ENCODE results near the gene SIGLEC6.

Gene SIGLEC6

GRCh38 chr19:51531349-51532315 is at the start of gene SIGLEC6:
Gene SIGLEC6, minus strand, starts transcription at chr19:51531670. Its CDS starts 22 bp downstream, at chr19:51531648.
- no peak for DNase-seq (ENCODE audit: extremely low read depth in 1 of 2, low read depth in 1 of 2)

- DNase-seq (ENCODE audit: extremely low read depth in 1 of 2, low read depth in 1 of 2), result no peak
These were observed 45.4 kb upstream of the SIGLEC6 start for GRCh38 chr19:51576850-51577249.

GRCh38 chr19:51573331-51573730 is 41.9 kb upstream of the SIGLEC6 start:
- DNase-seq (ENCODE audit: extremely low read depth in 1 of 2, low read depth in 1 of 2), result no peak

GRCh38 chr19:51572908-51573307 is 41.4 kb upstream of the SIGLEC6 start:
- no peak for DNase-seq (ENCODE audit: extremely low read depth in 1 of 2, low read depth in 1 of 2)

DNA sequence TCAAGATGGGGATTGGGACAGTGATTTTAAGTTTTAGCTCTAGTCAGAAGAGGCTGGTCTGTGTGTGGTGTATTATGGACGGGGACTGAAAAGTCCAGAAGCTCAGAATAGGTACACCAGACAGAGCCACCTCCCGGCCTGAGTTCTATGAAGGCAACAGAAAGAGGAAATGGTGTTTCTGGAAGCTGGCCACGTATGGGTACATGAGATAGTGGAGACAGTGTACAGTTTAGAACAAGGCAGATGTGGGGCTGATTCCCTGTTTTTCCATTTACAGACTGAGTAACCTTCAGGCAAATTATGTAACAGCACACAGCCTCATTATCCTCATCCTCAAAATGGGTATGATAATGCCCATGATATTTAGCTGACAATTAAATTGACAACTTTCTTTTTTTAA is 40.9 kb upstream of the SIGLEC6 start:
- DNase-seq (ENCODE audit: extremely low read depth in 1 of 2, low read depth in 1 of 2), result no peak

GRCh38 chr19:51571599-51571998 is 40.1 kb upstream of the SIGLEC6 start:
- DNase-seq (ENCODE audit: extremely low read depth in 1 of 2, low read depth in 1 of 2), result no peak

DNA sequence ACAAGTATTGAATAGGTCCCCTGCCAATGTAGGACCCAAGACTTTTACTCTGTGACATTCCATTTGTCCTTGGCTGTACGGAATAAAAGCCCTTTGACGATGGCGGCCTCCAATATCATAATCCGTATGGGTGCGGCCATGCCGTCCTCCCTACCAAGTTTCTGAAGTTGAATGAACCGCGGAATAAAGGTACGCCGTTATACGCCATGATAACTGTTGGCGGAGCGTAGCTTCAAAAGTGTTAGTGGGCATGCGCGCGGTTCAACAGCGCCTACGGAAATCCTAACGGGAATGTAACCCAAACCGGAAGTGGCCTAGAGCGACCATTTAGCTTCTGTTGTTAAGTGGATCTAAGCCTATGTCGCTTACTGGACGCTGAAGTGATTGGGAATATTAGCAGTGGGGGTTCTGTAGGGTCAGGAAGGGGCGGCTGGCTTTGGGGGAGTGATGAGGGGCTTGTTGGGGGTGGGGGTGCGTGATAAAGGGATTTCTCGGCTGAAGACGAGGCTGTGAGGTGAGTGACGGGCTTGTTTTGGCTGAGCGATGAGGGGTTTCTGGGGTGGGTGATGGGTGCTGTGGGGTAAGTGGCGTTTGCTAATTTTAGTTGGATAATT is 39.6 kb upstream of the SIGLEC6 start, which contains the start of gene ZNF175:
TSS of gene ZNF175 (plus strand) at position 322 of the 614 bp plus-strand sequence. CDS start 2,047 bp downstream, outside the sequence.
- DNase-seq (ENCODE audit: extremely low read depth in 1 of 2, low read depth in 1 of 2), result peak; percentile 69

DNA sequence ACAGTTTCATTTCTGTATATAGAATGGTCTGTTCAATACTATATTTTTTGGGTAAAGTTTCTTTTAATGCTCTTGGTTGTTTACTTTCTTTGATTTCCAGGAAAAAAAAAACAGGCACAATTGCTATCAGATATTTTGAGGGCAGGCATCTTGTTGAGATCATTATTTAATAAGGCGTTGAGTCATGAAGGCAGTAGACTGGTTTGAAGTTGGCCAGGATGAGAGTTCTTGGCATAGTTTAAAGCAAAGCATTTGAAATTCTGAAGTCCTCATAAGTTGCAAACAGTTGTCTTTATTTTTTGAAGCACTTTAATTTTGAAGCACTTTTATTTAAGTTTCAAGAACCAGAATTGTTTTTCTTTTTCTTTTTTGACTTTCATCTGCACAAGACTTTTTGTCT is 37.0 kb upstream of the SIGLEC6 start:
- DNase-seq (ENCODE audit: extremely low read depth in 1 of 2, low read depth in 1 of 2), result no peak

DNA sequence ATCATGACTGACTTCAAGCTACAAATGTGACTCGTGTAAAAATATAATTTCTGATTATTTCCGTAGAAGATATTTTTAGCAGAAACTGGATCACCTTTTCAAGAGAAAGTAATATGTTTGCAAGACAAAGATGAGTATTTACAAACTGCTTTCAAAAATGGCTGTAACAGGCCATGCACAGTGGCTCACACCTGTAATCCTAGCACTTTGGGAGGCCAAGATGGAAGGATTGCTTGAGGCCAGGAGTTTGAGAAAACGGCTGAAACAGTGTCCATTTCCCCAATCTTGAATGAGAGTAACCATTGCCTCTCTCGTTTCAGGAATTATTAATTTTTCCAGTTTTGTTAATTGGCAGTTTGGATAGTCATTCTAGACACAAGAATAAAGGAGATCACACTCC is 36.1 kb upstream of the SIGLEC6 start:
- DNase-seq (ENCODE audit: extremely low read depth in 1 of 2, low read depth in 1 of 2), result no peak

GRCh38 chr19:51566489-51567100 is 35.1 kb upstream of the SIGLEC6 start:
- DNase-seq (ENCODE audit: extremely low read depth in 1 of 2, low read depth in 1 of 2), result no peak

GRCh38 chr19:51565583-51565982 is 34.1 kb upstream of the SIGLEC6 start:
- DNase-seq (ENCODE audit: extremely low read depth in 1 of 2, low read depth in 1 of 2), result no peak

- no peak for DNase-seq (ENCODE audit: extremely low read depth in 1 of 2, low read depth in 1 of 2)
These were observed 33.3 kb upstream of the SIGLEC6 start for GRCh38 chr19:51564791-51565190.

DNA sequence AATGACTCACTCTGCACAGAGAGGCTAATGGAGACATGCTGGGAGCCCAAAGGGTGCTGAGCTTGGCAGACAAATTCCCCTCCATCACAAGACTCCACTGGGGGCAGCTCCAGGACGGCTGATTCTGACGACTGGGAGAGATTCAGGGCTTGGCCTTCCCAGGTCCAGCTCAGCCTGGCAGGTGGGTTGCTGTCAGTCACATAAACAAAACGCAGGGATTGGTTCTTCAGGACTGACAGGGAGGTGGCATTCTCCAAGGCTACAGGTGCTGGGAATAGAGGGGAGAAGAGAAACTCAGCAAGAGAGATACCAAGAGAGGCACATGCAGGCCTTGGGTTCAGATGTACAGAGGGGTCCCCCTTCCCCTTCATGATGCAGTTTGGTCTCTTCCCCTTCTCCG is 28.9 kb upstream of the SIGLEC6 start:
- DNase-seq (ENCODE audit: extremely low read depth in 1 of 2, low read depth in 1 of 2), result no peak

GRCh38 chr19:51559240-51559639 is 27.8 kb upstream of the SIGLEC6 start:
- no peak for DNase-seq (ENCODE audit: extremely low read depth in 1 of 2, low read depth in 1 of 2)

- DNase-seq (ENCODE audit: extremely low read depth in 1 of 2, low read depth in 1 of 2), result peak in 1 of 2 donors; percentile 14
These were observed 21.7 kb upstream of the SIGLEC6 start for GRCh38 chr19:51552996-51553725.

DNA sequence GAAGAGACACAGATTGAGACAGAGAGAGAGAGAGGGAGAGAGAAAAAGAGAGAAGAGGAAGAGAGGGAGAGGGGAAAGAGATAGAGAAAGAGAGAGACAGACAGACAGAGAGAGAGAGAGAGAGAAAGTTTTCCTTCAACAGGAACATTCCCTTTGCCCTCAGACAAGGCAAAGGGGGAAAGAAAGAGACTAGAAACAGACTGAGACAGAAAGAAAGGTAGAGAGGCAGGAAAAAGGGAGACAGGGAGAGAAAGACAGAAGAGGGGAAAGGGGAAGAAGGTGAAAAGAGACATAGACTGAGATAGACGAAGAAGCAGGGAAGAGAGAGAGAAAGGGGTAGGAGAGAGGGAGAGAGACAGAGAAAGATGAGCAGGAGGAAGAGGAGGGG is 21.1 kb upstream of the SIGLEC6 start:
- no peak for DNase-seq (ENCODE audit: extremely low read depth in 1 of 2, low read depth in 1 of 2)

GRCh38 chr19:51551673-51552432 is 20.4 kb upstream of the SIGLEC6 start:
- DNase-seq (ENCODE audit: extremely low read depth in 1 of 2, low read depth in 1 of 2), result no peak

GRCh38 chr19:51550848-51551672 is 19.6 kb upstream of the SIGLEC6 start:
- no peak for DNase-seq (ENCODE audit: extremely low read depth in 1 of 2, low read depth in 1 of 2)
